ENCODE data around the gene ENSA. TPM values are rescaled to one million over a fixed set of nuclear protein-coding genes. Genes with fewer than 3 reads are reported as not detected.
"Not testable (repeated sequence)": the region's sequence is repeated elsewhere in the genome, so short reads cannot be mapped to it uniquely, and the experiment has no call there.

ENSA gene
- polyA plus RNA-seq, 1 donor (not counting 4 experiments of a cell fraction or from before 2014, with no cell fraction given): 102 TPM

- H3K9me3 ChIP-seq (ENCODE audit: control insufficient read depth, low read depth, low read length); dilution Hi-C loops (cut with MboI; ENCODE audit: extremely low pct_ligation_motif_present, low sequenced_read_pairs); H3K9me1 ChIP-seq (ENCODE audit: control insufficient read depth, extremely low read depth, insufficient read depth, low read length); H3K27me3 ChIP-seq (ENCODE audit: control insufficient read depth, extremely low read depth, insufficient read depth, low read length); FAIRE-seq; DNase-seq (ENCODE audit: low read depth, low spot score); H3K4me1 ChIP-seq (ENCODE audit: control insufficient read depth, extremely low read depth, insufficient read depth, low read length); H3K4me3 ChIP-seq (ENCODE audit: control insufficient read depth in 2 of 3, extremely low read depth in 1 of 3, insufficient read depth in 2 of 3, low read depth in 1 of 3, low read length in 3 of 3); H3K4me2 ChIP-seq (ENCODE audit: control insufficient read depth, extremely low read depth, insufficient read depth, low read depth, low read length); H2AFZ ChIP-seq (ENCODE audit: control insufficient read depth, low read length); H3K9ac ChIP-seq (ENCODE audit: control insufficient read depth, extremely low read depth, insufficient read depth, low read length); H3K27ac ChIP-seq (ENCODE audit: control insufficient read depth, insufficient read depth, low read length): not testable (repeated sequence)
- H3K79me2 ChIP-seq (ENCODE audit: control insufficient read depth, insufficient read depth, low read length): peaks cover 41% of the 10 kb centered on the region
- H4K20me1 ChIP-seq (ENCODE audit: control insufficient read depth, extremely low read depth, insufficient read depth, low read length): peaks cover 28% of the 10 kb centered on the region
- peaks cover 9 to 29% of the 10 kb centered on the region in 2 experiments for H3K36me3 ChIP-seq (ENCODE audit: control insufficient read depth in 2 of 2, extremely low read depth in 1 of 2, insufficient read depth in 2 of 2, low read length in 2 of 2)
These were observed 48.4 kb downstream of the ENSA start for GRCh38 chr1:150580966-150581365.

- no peaks in the 10 kb centered on the region for H3K9me1 ChIP-seq (ENCODE audit: control insufficient read depth, extremely low read depth, insufficient read depth, low read length)
- peaks cover 49% of the 10 kb centered on the region for H3K79me2 ChIP-seq (ENCODE audit: control insufficient read depth, insufficient read depth, low read length)
- DNase-seq (ENCODE audit: low read depth, low spot score) (no peak), FAIRE-seq (no peak)
- peak overlapping the region; percentile 99 for H3K9ac ChIP-seq (ENCODE audit: control insufficient read depth, extremely low read depth, insufficient read depth, low read length)
- H3K4me1 ChIP-seq (ENCODE audit: control insufficient read depth, extremely low read depth, insufficient read depth, low read length): peaks cover 17% of the 10 kb centered on the region
- TF ChIP-seq CTCF (optimal IDR thresholded peaks at IDR 0.05 in 1 of 3, IDR thresholded peaks at IDR 0.05 in 1 of 3, conservative IDR thresholded peaks at IDR 0.05 in 1 of 3; ENCODE audit: extremely low read depth in 1 of 3, insufficient read depth in 2 of 3, low read length in 3 of 3) (no peak), EZH2 (IDR thresholded peaks at IDR 0.05; ENCODE audit: low read length) (no peak)
- peak overlapping the region; percentile 66 to 98 (median 90) for H3K4me3 ChIP-seq (ENCODE audit: control insufficient read depth in 2 of 3, extremely low read depth in 1 of 3, insufficient read depth in 2 of 3, low read depth in 1 of 3, low read length in 3 of 3)
- H4K20me1 ChIP-seq (ENCODE audit: control insufficient read depth, extremely low read depth, insufficient read depth, low read length): peaks cover 36% of the 10 kb centered on the region
- dilution Hi-C loops (cut with MboI; ENCODE audit: extremely low pct_ligation_motif_present, low sequenced_read_pairs): no loop called here
- H3K4me2 ChIP-seq (ENCODE audit: control insufficient read depth, extremely low read depth, insufficient read depth, low read depth, low read length): peak overlapping the region; percentile 81
- peak overlapping the region; percentile 5 for H2AFZ ChIP-seq (ENCODE audit: control insufficient read depth, low read length)
- H3K9me3 ChIP-seq (ENCODE audit: control insufficient read depth, low read depth, low read length): no peaks in the 10 kb centered on the region
- peaks cover 14 to 38% of the 10 kb centered on the region in 2 experiments for H3K36me3 ChIP-seq (ENCODE audit: control insufficient read depth in 2 of 2, extremely low read depth in 1 of 2, insufficient read depth in 2 of 2, low read length in 2 of 2)
- no peaks in the 10 kb centered on the region for H3K27me3 ChIP-seq (ENCODE audit: control insufficient read depth, extremely low read depth, insufficient read depth, low read length)
- H3K27ac ChIP-seq (ENCODE audit: control insufficient read depth, insufficient read depth, low read length): peak overlapping the region; percentile 88
These were observed 49.3 kb downstream of the ENSA start for GRCh38 chr1:150579945-150580642.

Data from keratinocyte (primary cell).